Measurements from ENCODE around the gene HOXD12. TPM values are rescaled to one million over a fixed set of nuclear protein-coding genes. Genes with fewer than 3 reads are reported as not detected.

HOXD12 gene
- total RNA-seq, 1 donor from 2014 or later, result not detected

DNA sequence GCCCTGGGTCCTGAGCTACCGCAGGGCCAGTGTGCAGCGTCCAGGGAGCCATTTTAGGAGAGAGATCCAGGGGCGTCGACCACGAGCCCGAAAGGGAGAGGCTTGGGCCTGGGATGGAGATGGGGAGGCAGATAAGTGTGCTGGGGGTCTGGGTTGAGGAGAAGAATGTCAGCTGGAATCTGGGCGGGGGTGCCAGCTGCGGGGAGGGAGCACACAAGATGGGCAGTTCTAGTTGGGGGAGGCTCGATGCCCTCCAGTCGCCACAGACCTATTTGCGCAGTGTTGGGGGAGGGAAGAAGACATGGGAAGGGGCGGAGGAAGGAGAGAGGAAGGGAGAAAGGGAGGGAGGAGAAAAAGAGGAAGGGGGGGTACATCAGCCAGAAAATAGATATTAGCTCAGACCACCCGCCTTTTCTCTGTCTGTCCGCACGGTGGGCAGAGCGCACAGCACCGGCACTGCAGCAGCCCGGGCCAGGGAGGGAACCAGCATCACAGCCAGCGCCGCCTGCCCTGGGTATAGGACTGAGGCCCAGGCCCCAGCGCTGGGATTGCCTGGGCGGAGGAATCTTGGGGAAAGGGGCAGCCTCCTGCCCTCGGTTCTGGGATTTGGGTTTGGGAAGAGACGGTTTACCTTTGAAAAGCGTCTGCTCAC is 5.6 kb downstream of the HOXD12 start:
- DNase-seq (ENCODE audit: low read depth), result no peak

DNA sequence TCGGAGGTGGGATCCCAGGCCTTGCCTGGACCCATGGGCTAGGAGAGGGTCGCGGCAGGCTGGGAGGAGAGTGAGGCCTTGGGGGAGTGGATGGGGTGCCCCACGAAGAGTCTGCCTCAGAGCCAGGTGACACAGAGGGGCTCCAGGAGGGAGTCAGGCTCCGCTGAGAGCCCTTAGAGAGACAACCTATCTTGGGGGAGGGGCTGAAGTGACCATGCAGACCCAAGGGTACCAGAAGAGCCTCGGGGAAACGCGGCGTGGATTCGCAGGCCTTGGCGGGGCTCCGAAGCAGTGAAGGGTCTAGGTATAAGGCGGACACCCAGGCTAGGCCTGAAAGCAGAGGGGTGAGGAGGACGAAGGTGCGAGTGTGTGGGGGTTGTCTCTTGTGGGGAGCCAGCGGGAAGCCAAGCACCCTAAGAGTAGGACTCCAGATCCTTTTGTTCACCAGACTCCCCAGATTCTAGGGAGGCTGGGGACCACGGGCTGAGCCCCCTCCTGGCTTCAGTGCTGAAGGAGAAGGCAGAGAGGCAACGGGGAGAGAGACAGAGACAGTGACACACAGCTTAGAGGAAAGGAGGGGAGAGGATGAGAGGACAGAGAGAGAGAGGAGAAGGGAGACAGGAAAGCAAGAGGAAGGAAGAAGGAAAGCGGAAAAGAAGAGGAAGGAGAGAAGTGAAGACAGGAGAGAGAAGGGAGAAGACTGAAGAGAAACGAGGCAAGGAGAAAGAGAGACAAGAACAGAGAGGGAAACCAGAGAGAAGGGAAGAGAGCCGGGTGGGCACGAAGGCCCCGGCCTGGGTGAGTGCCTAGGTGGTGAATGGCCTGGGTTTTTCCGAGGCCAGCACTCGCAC is 6.4 kb downstream of the HOXD12 start:
- no peak for DNase-seq (ENCODE audit: low read depth)

DNA sequence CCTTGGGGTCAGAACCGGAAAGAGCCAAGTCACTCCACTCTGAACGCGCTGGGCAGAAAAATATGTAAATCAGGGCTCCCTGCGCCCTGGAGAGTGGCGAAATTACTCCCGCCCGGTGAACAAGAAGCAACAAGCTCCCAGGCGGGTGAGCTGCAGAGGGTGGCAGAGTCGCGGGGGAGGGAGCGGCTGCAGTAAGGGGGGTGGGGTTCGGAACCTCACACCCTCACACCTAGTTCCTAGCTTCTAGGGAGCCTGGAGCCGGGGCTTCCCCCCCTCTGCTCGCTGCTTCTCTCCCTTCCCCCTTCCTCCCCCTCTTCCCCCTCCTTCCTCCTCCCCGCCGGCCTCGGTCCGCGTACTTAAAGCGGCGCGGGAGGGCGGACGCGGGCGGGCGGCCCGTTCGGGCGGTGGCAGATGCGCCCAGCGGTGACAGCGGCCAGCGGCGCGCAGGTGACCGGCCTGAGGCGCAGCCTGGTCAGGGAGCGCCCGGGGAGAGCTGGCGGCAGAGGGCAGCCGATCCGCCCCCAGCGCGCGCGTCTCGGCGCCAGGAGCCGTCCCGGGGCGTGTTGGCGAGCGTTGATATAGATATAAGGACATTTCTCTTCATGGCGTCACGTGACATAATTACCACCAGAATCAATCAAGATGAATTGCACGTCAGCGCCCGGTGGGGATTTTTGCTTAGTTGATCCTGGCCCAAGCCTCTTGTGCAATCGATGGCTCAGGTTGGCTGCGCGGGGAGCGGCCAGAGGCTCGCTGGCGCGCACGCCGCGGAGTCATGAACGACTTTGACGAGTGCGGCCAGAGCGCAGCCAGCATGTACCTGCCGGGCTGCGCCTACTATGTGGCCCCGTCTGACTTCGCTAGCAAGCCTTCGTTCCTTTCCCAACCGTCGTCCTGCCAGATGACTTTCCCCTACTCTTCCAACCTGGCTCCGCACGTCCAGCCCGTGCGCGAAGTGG is 7.3 kb downstream of the HOXD12 start, which contains the start of gene HOXD11:
Gene HOXD11, plus strand, starts transcription at position 700 of the 959 bp plus-strand sequence. Its CDS starts 76 bp downstream, at position 776.
- peak; percentile 82 for DNase-seq (ENCODE audit: low read depth)

DNA sequence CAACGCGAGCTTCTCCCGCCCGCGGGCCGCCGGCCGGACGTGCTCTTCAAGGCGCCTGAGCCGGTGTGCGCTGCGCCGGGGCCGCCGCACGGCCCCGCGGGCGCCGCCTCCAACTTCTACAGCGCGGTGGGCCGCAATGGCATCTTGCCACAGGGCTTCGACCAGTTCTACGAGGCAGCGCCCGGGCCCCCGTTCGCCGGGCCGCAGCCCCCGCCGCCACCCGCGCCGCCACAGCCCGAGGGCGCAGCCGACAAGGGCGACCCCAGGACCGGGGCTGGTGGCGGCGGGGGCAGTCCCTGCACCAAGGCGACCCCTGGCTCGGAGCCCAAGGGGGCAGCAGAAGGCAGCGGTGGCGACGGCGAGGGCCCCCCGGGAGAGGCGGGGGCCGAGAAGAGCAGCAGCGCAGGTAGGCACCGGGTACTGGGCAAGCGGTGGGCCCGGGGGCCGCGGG is 8.2 kb downstream of the HOXD12 start:
- no peak for DNase-seq (ENCODE audit: low read depth)

DNA sequence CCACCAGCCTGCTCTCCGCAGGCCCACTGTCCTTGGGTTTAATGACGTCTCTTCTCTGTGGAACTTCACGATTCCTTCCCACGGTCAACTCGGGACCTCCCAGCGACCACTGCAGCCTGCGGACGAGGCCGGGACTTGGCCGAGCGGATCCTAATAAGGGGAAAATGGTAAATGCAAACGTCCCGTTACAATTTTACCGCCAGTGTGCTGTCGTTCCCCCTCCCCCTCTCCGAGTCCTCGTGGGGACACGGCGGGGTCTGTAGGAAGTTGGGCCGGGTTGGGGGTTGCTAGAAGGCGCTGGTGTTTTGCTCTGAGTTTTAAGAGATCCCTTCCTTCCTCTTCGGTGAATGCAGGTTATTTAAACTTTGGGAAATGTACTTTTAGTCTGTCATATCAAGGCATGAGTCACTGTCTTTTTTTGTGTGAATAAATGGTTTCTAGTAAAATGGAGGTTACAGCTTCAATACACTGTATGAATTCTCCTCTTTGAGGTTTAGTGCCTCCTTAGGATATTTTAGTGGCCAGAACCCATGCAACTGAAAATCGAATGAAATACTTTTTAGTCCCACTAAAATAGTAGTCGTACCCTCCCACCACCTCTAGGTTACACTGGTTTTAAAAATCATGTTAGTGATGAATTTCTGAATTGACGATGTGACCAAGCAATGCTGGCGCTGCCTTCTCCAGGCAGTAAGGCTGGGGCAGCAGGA is 9.8 kb downstream of the HOXD12 start:
- DNase-seq (ENCODE audit: low read depth), result no peak

DNA sequence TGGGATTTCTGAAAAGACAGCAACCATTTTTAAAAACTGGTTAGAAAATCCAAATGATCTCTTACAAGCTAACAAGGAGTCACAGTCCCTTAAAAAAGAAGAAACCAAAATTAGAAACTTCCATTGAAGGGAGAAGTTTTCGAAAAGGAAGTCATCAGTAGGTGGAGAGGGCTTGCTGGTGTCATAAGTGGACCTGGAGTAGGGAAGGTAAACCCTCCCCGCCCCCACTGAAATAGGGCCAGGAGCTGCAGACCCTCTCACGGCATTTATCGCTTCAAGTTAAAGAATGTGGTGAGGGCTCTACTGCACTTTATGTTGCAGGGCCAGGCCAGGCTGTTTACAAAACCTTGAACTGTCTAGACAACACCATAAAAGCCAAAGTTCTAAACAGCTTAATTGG is 10.4 kb downstream of the HOXD12 start:
- DNase-seq (ENCODE audit: low read depth), result no peak

DNA sequence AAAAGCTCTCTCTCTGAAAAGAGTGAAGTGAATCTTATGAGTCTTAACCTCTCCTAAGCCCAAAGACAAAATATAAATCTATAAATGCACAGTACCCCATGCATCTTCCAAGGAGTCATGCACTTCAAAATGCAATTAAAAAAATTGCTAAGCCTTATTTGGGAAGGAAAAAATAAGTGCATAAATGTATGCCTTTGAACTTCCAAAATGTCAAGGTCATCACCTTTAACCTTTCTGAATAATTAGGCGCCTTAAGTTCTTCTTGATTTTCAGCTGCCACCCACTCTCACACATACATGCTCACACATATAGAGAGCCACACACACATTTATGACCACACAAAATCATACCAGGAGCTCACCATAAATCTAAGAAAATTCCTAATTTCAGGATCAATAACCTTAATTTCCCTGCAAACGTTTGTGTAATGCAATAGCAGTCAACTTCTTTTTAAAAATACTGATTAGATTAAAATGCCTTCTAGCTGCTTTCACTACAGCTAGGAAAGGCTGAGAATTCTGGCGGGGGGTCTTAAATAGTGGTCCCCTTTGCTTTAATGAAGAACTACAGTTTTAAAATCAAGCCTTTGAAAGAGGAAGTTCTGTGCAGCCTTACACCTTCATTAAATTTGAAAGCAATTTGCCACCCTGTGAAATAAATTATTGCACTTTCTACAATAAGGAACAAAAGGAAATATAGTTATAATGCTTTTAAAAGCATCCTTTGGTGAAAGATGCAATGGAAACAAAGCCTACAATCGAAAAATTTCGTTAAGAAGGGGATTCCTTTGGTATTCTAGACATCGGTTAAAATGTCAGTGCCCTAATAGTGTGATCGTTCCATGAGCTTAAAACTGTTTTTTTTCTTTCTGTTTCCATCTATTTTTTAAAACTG is 11.1 kb downstream of the HOXD12 start:
- no peak for DNase-seq (ENCODE audit: low read depth)

DNA sequence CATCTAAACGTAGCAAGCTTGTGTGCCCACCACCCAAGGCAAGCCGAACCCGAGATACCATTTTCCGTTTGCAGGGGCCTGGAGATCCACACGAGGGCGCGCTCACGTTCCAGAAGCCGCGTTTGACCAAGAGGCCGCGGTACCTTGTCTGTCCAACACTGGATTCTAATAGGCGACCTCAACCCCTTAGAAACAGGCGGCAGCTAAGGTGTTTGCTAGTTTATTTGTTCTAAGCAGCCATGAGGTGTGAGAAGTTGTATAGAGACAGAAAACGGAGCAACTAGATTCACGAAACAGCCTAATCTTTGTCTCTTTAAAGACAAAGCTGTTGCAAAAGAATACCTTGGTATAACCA is 11.7 kb downstream of the HOXD12 start:
- peak; percentile 72 for DNase-seq (ENCODE audit: low read depth)

DNA sequence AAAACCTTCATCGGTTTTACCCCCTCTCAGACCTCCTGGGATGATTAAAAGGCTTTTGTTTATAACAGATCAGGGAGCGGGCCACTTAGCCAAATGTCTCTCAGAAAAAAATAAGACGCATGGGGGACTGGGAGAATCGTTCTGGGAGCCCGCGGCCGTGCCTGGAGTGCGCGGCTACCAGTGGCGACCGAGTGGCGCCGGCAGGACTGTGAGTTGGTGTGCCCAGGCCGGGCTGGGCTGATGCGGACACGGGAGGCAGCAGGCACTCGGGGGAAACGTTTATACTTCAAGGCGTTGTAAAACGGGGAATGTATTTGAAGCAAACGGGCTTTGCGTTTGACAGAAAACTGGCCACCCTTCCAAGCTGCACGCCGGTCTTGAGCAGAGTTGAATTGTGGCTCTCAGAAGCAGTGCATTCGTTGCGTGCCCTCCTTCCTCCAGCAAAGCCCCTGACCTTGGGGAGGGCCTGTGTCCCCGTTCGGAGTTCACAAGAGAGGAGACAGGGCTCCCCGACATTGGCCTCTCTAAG is 12.3 kb downstream of the HOXD12 start:
- no peak for DNase-seq (ENCODE audit: low read depth)

DNA sequence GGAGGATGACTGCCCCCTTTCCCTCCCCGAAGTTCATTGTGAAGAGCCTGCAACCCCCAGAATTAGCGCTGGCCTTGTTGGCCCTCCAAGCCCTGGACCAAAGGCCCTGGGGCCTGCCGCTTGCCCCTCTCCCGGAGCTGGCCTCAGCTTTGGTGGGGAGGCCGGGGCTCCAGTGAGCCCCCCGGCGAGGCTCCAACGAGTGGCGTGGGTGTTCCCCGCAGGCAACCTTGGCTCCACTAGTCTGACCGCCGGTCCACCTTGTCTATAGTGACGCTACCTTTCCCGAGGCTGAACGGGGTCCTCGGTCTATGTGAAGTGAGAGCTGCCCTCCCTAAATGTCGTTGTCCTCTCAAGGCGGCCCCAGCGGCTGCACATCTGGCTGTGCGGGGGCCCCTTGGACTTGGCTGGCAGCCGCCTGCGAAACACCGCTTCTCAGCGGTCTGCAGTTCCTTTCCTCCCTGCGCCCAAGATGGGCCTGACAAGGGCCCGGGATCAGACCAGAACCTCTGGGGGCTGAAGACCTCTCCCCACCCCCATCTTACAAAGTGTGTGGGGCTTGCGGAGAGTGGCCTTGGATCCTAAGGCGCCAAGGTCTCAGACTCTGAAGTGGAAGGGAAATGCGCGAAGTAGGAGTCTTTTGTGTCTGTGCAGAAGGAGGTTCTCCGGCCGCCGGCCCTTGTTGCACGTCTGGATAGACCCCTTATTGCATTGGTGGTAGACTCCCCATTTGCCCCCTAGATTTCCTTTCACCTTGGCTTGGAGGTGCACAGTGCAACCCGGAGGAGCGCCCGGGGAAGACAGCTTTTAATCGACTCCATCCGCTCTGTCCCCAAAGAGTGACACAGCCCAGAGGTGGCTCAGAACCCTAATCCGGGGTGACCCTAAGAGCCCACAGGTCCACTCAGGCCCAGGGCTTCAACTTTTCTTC is 13.0 kb downstream of the HOXD12 start:
- DNase-seq (ENCODE audit: low read depth), result no peak

DNA sequence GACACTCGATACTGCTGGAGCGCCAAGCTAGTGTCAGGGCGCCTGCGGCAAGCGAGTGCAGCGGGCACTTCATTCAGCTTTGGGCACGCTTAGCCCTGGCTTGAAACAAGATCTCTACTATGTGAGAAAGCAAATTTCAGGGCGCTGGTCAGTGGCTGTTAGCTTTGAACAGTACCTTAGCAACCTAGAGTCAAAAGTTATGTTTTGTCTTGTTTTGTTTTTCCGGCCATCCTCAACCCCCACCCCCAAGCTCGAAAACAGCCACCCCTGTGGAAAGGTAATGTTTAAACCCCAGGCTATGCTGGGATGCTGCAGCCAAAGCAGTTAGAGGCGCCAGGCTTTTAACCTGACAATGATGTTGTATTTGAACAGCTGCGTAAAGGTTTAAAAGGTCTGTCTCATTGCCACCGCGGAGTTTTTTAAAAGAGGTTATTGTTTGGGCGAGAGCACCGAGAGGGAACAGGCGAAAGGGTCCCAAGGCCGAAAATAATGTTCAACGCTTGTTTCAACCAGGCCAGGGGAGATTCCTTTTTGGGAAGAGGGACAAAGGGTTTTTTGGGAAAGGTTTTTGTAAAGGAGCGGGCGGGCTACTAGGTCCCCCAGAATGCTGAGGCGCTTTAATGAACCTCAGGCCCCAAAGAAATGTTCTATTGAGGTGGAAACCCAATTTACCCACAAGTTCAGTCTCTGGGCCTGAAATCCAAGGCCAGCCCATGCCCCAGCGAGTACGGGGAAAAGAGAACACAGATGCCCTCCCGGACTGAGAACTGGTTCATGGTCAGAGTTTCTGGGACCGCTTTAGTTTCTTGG is 14.7 kb downstream of the HOXD12 start:
- DNase-seq (ENCODE audit: low read depth), result peak; percentile 80

DNA sequence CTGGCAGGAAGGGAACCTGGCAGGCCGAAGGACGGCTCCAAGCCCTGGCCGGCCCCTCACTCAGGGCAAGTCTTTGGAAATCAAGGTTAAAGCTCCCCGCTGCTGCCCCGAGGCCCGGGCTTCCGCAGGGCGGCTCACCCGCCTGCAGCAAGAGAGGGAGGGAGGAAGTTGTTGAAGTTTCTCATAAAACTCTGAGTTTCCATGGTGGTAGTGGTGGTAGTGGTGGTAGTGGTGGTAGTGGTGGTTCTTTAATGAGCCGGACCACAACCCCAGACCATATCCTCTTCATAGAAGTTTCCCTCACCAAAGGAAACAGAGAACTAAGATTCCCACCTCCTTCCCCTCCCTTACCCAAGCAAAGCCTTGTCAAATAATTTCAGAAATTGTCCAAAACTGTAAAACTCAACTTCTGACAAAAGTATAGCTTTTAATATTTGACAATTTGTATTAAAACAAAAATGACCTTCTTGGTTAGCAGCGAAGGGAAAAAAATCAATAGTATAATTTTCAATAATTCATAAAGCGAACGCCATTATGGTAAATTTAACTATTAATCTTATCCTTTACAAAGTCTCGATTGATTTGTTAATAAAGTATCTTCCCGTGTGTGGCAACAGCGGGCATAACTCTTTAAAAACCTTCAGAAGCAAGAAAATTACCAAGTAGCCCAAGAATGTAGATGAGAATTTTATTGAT is 15.5 kb downstream of the HOXD12 start:
- no peak for DNase-seq (ENCODE audit: low read depth)

DNA sequence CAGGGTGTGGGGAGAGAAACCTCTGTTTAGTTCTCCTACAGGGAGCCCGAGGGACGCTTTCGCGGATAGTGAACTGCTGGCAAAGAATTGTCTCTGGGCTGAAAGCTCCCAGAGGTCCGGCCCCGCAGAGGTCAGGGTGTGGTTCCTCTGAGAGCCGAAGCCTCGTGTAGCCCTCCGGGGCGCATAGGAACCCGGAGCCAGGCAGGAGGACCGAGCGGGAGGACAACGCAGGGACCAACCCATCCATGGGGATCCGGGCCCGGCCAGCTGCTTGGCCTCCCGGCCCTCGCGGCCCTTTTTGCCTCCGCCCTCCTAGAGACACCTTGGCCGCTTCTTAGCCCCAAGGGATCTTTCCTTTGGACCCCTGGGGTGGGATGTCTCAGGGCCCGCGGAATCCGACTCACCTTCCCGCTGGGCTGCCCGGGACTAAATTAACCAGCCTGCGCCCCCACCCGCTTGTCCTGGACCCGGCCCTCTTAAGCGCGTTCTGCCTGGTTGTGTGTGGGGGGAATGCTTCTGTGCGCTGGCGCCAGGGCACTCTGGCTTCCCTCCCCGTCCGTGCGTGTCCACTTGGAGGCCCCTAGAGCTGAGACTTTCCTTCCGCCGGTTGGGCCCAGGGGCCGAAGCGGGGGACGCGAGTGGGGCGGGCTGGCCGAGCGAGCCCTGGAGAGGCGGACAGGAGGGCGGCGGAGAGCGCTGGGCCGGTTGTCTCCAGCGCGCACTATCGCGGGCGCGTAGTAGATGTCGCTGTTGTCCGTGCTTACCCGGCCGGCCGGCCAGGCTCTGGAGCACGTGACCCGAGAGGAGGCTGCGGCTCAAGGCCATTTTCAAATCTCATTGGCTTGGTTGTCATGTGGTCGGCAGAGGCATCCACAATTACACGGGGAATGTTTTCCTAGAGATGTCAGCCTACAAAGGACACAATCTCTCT is 16.6 kb downstream of the HOXD12 start, which contains the start of gene HOXD10:
Gene HOXD10, plus strand, starts transcription at position 896 of the 931 bp plus-strand sequence. CDS start 56 bp downstream, outside the sequence.
- peak; percentile 82 for DNase-seq (ENCODE audit: low read depth)

DNA sequence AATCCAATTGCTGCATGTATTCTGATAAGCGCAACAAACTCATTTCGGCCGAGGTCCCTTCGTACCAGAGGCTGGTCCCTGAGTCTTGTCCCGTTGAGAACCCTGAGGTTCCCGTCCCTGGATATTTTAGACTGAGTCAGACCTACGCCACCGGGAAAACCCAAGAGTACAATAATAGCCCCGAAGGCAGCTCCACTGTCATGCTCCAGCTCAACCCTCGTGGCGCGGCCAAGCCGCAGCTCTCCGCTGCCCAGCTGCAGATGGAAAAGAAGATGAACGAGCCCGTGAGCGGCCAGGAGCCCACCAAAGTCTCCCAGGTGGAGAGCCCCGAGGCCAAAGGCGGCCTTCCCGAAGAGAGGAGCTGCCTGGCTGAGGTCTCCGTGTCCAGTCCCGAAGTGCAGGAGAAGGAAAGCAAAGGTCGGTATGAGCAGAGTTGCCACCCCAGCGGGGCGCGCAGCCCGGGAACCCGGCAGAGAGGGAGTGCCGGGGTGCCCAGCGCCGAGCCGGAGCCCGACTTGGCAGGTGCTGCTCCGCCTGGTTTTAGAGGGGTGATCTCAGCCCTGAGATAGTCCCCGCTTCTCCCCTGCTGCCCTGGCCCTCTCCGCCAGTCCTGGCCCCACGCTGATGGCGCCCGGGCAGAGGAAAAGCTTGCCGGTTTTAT is 17.7 kb downstream of the HOXD12 start:
- no peak for DNase-seq (ENCODE audit: low read depth)

DNA sequence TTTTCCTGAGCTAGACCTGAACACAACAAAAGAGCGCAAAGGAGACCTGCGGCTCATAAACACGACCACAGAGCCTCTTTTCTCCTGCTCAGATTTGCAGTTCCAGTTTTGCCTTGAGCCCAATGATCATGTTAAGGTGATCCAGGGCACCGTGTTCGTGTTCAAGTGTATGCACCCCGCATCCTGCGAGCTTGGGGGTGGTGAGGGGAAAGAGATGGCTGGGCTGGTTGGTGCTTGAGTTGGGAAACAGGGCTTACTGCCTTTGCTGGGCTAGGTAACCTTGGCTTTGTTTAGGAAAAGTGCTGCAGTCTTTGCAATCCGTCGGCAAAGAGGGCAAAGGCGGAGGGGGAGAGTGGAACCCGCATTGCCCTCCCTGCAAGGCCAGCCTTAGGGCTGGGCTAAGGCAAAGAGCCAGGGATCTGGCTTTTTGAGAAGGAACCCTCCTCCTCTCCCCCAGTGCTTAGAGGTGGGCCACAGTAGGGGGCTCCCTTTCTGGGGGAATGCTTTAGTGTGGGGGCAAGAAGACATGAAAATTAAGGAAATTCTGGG is 18.3 kb downstream of the HOXD12 start:
- DNase-seq (ENCODE audit: low read depth), result no peak

All from renal cortical epithelial cell (primary cell).